ENCODE measurements around the gene AATF.

The AATF gene

GRCh38 chr17:36934692-36935630 is 13.8 kb upstream of the AATF start:
- Mint-ChIP-seq H3K9me3 (no peaks in the 10 kb centered on the region), H3K4me3 (peak overlapping the region; percentile 25), H3K36me3 (ENCODE audit: low read depth) (peaks cover 10% of the 10 kb centered on the region), H3K27me3 (ENCODE audit: low read depth) (peaks cover 96% of the 10 kb centered on the region), H3K4me1 (ENCODE audit: low read depth) (peaks cover 35% of the 10 kb centered on the region), H3K27ac (peak overlapping the region; percentile 62)

GRCh38 chr17:36935671-36936454 is 12.9 kb upstream of the AATF start:
- H3K4me1 Mint-ChIP-seq (ENCODE audit: low read depth) = peaks cover 35% of the 10 kb centered on the region
- peaks cover 10% of the 10 kb centered on the region for H3K36me3 Mint-ChIP-seq (ENCODE audit: low read depth)
- H3K27ac Mint-ChIP-seq = peak overlapping the region; percentile 77
- no peaks in the 10 kb centered on the region for H3K9me3 Mint-ChIP-seq
- no peak overlapping the region for H3K4me3 Mint-ChIP-seq
- H3K27me3 Mint-ChIP-seq (ENCODE audit: low read depth) = peaks cover 96% of the 10 kb centered on the region

- peak overlapping the region; percentile 77 for H3K27ac Mint-ChIP-seq
Observed at GRCh38 chr17:36936455-36937000, 12.2 kb upstream of the AATF start.

GRCh38 chr17:36937001-36937958 is 11.5 kb upstream of the AATF start, which contains the start of gene LHX1:
Gene LHX1 (plus strand): TSS chr17:36937475. CDS start chr17:36938198, 723 bp downstream.
- Mint-ChIP-seq H3K4me1 (ENCODE audit: low read depth) (peaks cover 38% of the 10 kb centered on the region), H3K27me3 (ENCODE audit: low read depth) (peaks cover 92% of the 10 kb centered on the region), H3K36me3 (ENCODE audit: low read depth) (peaks cover 11% of the 10 kb centered on the region), H3K4me3 (peak within 1 kb of the TSS; percentile 75), H3K9me3 (no peaks in the 10 kb centered on the region), H3K27ac (peak within 1 kb of the TSS; percentile 83)

More at GRCh38 chr17:36936455-36937000, 12.2 kb upstream of the AATF start:
- Mint-ChIP-seq H3K4me1 (ENCODE audit: low read depth) (peaks cover 37% of the 10 kb centered on the region), H3K27me3 (ENCODE audit: low read depth) (peaks cover 96% of the 10 kb centered on the region), H3K4me3 (no peak overlapping the region), H3K36me3 (ENCODE audit: low read depth) (peaks cover 9% of the 10 kb centered on the region), H3K9me3 (no peaks in the 10 kb centered on the region)

GRCh38 chr17:36937959-36938565 is 10.7 kb upstream of the AATF start:
- no peaks in the 10 kb centered on the region for H3K9me3 Mint-ChIP-seq
- peak overlapping the region; percentile 83 for H3K27ac Mint-ChIP-seq
- H3K36me3 Mint-ChIP-seq (ENCODE audit: low read depth) = peaks cover 8% of the 10 kb centered on the region
- H3K27me3 Mint-ChIP-seq (ENCODE audit: low read depth) = peaks cover 85% of the 10 kb centered on the region
- peak overlapping the region; percentile 75 for H3K4me3 Mint-ChIP-seq
- H3K4me1 Mint-ChIP-seq (ENCODE audit: low read depth) = peaks cover 33% of the 10 kb centered on the region

- Mint-ChIP-seq H3K36me3 (ENCODE audit: low read depth) (peaks cover 8% of the 10 kb centered on the region), H3K4me3 (no peak overlapping the region), H3K27me3 (ENCODE audit: low read depth) (peaks cover 85% of the 10 kb centered on the region), H3K27ac (peak overlapping the region; percentile 72), H3K4me1 (ENCODE audit: low read depth) (peaks cover 32% of the 10 kb centered on the region), H3K9me3 (no peaks in the 10 kb centered on the region)
Observed at GRCh38 chr17:36938566-36939051, 10.1 kb upstream of the AATF start.

- peak overlapping the region; percentile 81 for H3K27ac Mint-ChIP-seq
Observed at GRCh38 chr17:36939052-36939801, 9.5 kb upstream of the AATF start.

GRCh38 chr17:36939802-36940312 is 8.9 kb upstream of the AATF start:
- H3K27me3 Mint-ChIP-seq (ENCODE audit: low read depth) = peaks cover 87% of the 10 kb centered on the region
- peaks cover 8% of the 10 kb centered on the region for H3K36me3 Mint-ChIP-seq (ENCODE audit: low read depth)
- no peak overlapping the region for H3K4me3 Mint-ChIP-seq
- H3K9me3 Mint-ChIP-seq = no peaks in the 10 kb centered on the region
- peaks cover 28% of the 10 kb centered on the region for H3K4me1 Mint-ChIP-seq (ENCODE audit: low read depth)
- H3K27ac Mint-ChIP-seq = peak overlapping the region; percentile 81

More at GRCh38 chr17:36939052-36939801, 9.5 kb upstream of the AATF start:
- H3K27me3 Mint-ChIP-seq (ENCODE audit: low read depth) = peaks cover 84% of the 10 kb centered on the region
- H3K36me3 Mint-ChIP-seq (ENCODE audit: low read depth) = peaks cover 8% of the 10 kb centered on the region
- no peaks in the 10 kb centered on the region for H3K9me3 Mint-ChIP-seq
- peaks cover 28% of the 10 kb centered on the region for H3K4me1 Mint-ChIP-seq (ENCODE audit: low read depth)
- H3K4me3 Mint-ChIP-seq = no peak overlapping the region

GRCh38 chr17:36940313-36941264 is 8.2 kb upstream of the AATF start:
- Mint-ChIP-seq H3K27me3 (ENCODE audit: low read depth) (peaks cover 87% of the 10 kb centered on the region), H3K36me3 (ENCODE audit: low read depth) (peaks cover 6% of the 10 kb centered on the region), H3K27ac (peak overlapping the region; percentile 58), H3K4me1 (ENCODE audit: low read depth) (peaks cover 23% of the 10 kb centered on the region), H3K4me3 (no peak overlapping the region), H3K9me3 (no peaks in the 10 kb centered on the region)

- Mint-ChIP-seq H3K36me3 (ENCODE audit: low read depth) (peaks cover 6% of the 10 kb centered on the region), H3K4me3 (peak overlapping the region; percentile 20), H3K27ac (peak overlapping the region; percentile 58), H3K9me3 (no peaks in the 10 kb centered on the region), H3K4me1 (ENCODE audit: low read depth) (peaks cover 19% of the 10 kb centered on the region), H3K27me3 (ENCODE audit: low read depth) (peaks cover 87% of the 10 kb centered on the region)
Observed at GRCh38 chr17:36941265-36942010, 7.3 kb upstream of the AATF start.

- H3K4me1 Mint-ChIP-seq (ENCODE audit: low read depth) = peaks cover 22% of the 10 kb centered on the region
- peak overlapping the region; percentile 58 for H3K27ac Mint-ChIP-seq
- H3K9me3 Mint-ChIP-seq = no peaks in the 10 kb centered on the region
- H3K27me3 Mint-ChIP-seq (ENCODE audit: low read depth) = peaks cover 87% of the 10 kb centered on the region
- peak overlapping the region; percentile 20 for H3K4me3 Mint-ChIP-seq
- peaks cover 6% of the 10 kb centered on the region for H3K36me3 Mint-ChIP-seq (ENCODE audit: low read depth)
Observed at GRCh38 chr17:36942019-36942599, 6.6 kb upstream of the AATF start.
